Cortex of kidney (tissue), 1 donor: ENCODE data around the gene ADTRP.
"Not testable (repeated sequence)": the region's sequence is repeated elsewhere in the genome, so short reads cannot be mapped to it uniquely, and the experiment has no call there.

Experiments used
- DNase-seq: peaks from one replicate; lab custom pipeline; 2025; lab: John Stamatoyannopoulos, UW

The ADTRP gene

GRCh38 chr6:11692451-11693376, 85.9 kb downstream of the ADTRP start:
- DNase-seq = no peak

- DNase-seq = no peak
Measured at GRCh38 chr6:11689847-11690246, 88.8 kb downstream of the ADTRP start.

- DNase-seq = not testable (repeated sequence)
Measured at GRCh38 chr6:11689400-11689799, 89.2 kb downstream of the ADTRP start.

- no peak for DNase-seq
Measured at GRCh38 chr6:11688425-11688709, 90.2 kb downstream of the ADTRP start.

- no peak for DNase-seq
Measured at GRCh38 chr6:11685481-11686093, 93.0 kb downstream of the ADTRP start.

GRCh38 chr6:11684901-11685480, 93.6 kb downstream of the ADTRP start:
- no peak for DNase-seq

- DNase-seq = no peak
Measured at GRCh38 chr6:11683871-11684270, 94.7 kb downstream of the ADTRP start.

- DNase-seq = no peak
Measured at GRCh38 chr6:11682561-11682975, 96.0 kb downstream of the ADTRP start.

GRCh38 chr6:11681770-11682169, 96.8 kb downstream of the ADTRP start:
- DNase-seq = no peak

GRCh38 chr6:11681357-11681756, 97.2 kb downstream of the ADTRP start:
- DNase-seq = no peak

GRCh38 chr6:11680479-11680878, 98.1 kb downstream of the ADTRP start:
- DNase-seq = not testable (repeated sequence)

GRCh38 chr6:11679099-11679498, 99.5 kb downstream of the ADTRP start:
- DNase-seq = no peak

GRCh38 chr6:11675601-11676000, 103.0 kb downstream of the ADTRP start:
- no peak for DNase-seq

GRCh38 chr6:11672669-11673068, 105.9 kb downstream of the ADTRP start:
- DNase-seq = no peak

GRCh38 chr6:11672256-11672655, 106.3 kb downstream of the ADTRP start:
- DNase-seq = no peak

- no peak for DNase-seq
Measured at GRCh38 chr6:11669696-11670095, 108.9 kb downstream of the ADTRP start.

- no peak for DNase-seq
Measured at GRCh38 chr6:11668455-11668854, 110.1 kb downstream of the ADTRP start.

GRCh38 chr6:11667876-11668275, 110.7 kb downstream of the ADTRP start:
- DNase-seq = no peak

- no peak for DNase-seq
Measured at GRCh38 chr6:11665604-11666326, 112.8 kb downstream of the ADTRP start.
